GM18873 (cell line): ENCODE data around the gene IL12RB1.
A peak's percentile ranks its signal among the peaks of the same experiment; 100 is the strongest.

ENCODE experiments used
- ATAC-seq: cut with Tn5 transposase; IDR thresholded peaks from one replicate; pipeline ENCODE4 v1.9.1; 2021; ENCODE audit warnings: mild to moderate bottlenecking, moderate library complexity, moderate number of reproducible peaks; ENCODE audit not compliant: unreplicated experiment, low FRiP score

Gene IL12RB1

DNA sequence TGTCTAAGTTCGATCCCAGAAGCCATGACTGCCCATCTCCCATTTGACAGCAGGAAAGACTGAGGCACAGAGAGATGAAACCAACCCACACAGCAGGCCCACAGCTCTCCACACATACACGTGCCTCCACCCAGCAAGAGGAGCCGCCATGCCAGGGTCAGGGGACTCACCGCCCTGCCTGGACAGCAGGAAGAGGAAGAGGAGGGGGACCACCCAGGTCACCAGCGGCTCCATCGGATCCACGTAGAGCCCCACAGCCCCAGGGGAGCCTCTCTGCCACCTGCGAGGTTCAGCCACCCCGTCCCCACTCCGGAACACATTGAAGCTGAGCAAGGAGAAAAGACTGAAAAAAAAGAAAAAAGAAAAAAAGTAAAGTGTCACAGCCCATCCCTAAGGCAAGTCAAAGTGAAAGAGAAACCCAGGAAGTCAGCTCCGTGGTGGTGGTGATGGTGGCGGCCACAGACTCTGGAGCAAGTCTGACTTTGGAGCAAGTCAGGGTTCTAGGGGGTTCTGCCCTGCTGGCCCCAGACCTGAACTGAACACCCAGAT is at the start of gene IL12RB1:
IL12RB1 (minus strand) TSS at position 345 of the 549 bp plus-strand sequence; CDS start at position 234, 111 bp downstream.
- no peak for ATAC-seq

DNA sequence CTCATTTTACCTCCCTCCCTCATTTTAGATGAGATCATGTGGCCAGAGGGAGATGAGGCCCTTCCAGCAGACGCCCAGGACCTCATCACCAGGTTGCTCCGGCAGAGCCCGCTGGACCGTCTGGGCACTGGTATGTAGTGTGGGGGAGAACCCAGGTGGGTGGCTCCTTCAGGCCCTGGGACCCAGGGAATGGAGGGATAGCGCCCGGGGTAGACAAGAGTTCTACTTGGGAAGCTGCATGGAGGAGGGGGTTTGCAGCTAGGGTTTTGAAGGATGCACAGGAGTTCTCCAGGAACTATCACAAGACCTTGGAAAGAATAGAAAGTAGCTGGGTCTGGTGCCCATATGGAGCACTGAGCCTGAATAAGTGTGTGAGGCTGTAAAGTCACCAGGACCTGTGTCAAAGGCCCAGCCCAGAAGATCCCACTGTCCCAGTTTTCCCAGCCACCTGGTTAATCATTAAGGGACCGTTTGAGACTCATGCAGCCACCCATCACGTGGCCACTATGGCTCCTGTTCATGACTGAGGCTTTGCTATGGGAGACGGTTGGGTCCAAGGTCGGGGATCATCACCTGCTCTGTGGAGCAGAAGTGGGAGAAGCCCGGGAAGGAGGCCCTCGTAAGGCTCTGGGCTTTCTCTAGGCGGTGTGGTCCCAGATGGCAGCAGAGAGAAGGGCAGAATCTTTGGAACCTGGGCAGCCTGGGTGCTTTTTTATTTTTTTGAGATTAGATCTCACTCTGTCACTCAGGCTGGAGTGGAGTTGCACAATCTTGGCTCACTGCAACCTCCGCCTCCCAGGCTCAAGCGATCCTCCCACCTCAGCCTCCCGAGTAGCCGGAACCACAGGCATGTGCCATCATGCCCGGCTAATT is 49.2 kb upstream of the IL12RB1 start:
- ATAC-seq = no peak

DNA sequence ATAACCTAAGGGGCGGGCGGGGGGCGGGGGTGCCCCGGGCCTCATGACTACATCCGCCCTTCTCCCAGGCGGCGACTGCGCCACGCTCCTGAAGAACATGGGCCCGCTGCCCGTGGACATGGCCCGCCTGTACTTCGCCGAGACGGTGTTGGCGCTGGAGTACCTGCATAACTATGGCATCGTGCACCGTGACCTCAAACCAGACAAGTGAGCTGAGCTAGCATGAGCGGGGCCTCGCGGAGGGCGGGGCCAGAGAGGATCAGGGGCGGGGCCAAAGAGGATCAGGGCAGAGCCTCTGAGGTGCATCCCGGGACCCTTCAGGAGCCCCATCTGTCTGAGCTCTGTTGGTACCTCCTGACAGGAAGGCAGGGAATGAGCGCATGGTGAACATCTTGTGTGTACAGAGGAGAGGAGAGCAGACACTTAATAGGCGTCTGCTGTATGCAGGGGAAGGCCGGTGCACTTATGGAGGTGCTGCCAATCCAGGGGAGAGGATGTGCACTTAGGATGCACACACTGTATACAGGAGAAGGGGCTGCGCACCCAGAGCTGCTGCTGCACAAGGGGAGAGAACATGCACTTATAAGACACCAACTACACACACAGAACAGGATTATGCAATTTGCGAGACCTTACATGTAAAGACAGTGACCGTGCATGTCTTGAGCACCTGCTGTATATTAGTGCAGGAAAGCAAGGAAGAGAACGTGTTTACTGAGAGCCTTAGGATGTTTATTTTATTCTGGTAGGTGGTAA is 45.3 kb upstream of the IL12RB1 start:
- no peak for ATAC-seq

DNA sequence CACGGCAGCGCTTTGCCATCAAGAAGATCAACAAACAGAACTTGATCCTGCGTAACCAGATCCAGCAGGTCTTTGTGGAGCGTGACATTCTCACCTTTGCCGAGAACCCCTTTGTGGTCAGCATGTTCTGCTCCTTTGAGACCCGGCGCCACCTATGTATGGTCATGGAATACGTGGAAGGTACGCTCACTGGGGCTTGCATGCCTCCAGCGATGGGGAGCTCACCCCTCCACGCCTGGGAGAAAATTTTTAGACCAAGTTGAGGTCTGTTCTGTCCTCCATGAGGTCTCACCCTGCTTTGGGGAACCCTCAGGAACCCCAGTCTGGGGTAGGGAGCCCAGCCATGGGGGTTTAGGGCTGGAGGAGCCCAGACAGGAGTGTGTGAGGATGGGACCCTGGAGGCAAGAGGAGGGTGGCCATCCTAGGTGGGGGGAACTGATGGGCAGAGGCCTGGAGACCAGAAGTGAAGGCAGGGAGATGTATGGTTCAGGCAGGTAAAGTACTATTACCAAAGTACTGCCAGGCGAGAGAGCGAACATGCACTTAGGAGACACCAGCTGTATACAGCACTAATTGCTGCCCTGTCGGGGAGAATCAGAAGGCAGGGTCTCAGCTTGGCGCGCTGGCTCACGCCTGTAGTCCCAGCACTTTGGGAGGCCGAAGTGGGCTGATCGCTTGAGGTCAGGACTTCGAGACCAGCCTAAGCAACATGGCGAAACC is 43.9 kb upstream of the IL12RB1 start:
- no peak for ATAC-seq

DNA sequence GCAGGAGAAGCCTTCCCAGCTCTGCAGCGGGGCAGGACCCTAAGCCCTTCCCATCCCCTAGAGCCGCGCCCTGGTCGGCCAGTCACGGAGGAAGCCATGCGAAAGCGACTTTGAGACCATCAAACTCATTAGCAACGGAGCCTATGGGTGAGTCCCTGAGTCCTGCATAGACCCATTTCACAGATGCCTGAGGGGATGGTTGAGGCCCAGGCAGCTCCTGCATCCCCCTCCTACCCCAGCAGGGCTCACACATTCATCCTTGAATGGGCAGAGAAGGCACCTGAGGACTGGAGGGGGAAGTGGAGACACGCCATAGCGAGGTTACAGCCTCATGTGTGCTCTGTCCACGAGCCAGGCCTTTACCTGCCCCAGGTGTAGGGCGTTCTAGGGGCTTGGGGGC is 42.1 kb upstream of the IL12RB1 start:
- ATAC-seq = no peak

GRCh38 chr19:18128044-18128443 is 41.3 kb upstream of the IL12RB1 start:
- no peak for ATAC-seq

GRCh38 chr19:18126097-18126496 is 39.4 kb upstream of the IL12RB1 start:
- ATAC-seq = no peak

- no peak for ATAC-seq
Measured at GRCh38 chr19:18123819-18124218, 37.1 kb upstream of the IL12RB1 start.

DNA sequence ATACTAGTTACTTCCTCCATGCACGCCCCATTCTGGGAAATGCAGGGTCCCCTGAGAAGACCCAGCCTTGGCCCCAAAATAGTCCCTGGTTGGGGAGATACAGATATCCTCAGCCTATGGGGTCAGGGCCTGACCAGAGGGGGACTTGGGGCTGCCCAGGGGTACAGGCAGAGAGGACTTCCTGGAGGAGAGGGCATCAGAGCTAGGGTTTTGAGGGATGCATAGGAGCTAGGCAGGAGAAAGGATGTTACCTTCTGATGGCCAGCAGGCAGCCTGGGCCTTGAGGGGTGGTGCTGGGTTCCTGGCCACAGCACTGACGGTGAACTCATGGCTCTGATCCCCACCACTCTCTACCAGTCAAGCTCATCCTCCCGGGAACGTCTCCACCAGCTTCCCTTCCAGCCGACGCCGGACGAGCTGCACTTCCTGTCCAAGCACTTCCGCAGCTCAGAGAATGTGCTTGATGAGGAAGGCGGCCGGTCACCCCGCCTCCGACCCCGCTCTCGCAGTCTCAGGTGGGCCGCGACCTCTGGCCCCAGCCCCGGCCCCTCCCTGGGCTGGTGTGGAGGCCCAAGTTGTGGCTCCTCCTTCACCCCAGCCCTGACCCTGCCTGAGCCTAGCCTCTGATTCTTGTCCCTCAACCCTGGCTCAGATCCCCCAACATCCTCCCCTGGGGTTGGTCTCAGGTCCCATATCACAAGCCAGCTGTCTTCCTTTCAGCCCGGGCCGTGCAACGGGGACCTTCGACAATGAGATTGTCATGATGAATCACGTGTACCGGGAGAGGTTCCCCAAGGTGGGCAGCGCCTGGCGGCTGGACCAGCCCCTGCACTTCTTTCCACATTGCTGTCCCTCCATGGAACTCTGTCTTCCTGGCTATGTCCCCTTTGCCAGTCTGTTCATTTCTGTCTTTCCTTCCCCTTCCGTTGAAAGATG is 36.4 kb upstream of the IL12RB1 start:
- ATAC-seq = no peak

GRCh38 chr19:18122424-18122823 is 35.7 kb upstream of the IL12RB1 start:
- ATAC-seq = no peak

DNA sequence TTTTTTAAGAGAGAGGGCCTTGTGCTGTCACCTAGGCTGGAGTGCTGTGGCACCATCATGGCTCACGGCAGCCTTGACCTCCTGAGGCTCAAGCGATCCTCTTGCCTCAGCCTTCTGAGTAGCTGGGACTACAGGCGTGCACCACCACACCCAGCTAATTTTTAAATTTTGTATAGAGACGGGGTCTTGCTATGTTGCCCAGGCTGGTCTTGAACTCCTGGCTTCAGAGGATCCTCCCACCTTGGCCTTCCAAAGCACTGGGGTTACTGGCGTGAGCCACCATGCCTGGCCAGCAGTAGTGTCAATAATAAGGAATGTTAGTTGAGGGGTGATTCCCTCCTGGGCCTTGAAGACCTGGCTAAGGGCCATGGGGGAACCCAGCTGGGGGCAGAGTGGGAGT is 34.4 kb upstream of the IL12RB1 start:
- no peak for ATAC-seq

GRCh38 chr19:18120127-18120526 is 33.4 kb upstream of the IL12RB1 start:
- no peak for ATAC-seq

DNA sequence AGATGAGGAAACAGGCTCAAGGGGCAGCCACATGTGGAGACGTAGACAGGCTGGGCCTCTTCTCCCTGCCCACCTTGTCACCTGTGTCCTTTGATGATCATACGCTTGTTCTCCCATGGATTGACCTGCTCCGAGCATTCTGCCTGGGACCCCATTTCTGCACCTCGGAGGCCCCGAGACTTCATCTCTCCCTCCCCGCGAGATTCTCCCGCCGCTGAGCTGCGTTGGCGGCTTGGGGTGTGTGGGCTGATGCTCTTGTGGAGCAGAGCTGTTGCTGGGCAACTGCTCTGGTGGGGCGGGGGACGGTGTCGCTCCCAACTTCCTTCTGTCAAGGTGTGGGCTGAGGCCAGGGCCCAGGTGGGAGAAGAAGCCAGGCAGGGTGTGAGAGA is 33.0 kb upstream of the IL12RB1 start:
- no peak for ATAC-seq

DNA sequence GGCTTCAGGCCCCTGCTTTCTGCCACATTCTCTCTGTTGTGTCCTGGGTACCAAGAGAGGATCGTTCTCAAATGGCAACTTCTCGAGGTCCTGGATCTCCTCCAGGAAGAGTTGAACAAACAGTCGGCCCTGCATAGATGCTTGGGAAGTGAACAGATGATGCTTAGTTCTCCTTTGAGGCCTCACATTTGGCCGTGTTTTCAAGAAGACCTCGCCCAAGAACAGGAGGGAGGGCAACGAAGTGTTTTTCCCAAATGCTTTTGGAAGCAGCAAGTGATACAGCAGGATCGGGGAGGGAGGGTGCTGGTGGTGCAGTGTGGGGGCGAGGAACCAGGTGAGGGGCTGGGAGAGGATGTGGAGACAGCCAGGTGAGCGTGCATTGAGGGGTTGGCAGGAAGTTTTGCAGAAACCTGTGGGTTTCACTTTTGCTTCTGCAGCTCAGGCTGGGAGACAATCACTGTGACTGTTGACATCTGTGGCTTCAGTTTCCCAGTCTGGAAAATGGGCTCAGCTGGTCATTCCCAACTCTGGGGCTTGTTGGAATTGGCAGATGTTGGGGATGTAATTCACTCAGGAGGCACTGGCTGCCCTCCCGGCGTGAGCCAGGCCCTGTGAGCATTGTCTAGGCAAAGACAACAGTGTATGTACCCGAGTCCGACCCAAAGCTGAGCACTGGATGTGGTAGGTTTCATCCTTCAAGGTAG is 32.4 kb upstream of the IL12RB1 start:
- ATAC-seq = no peak

GRCh38 chr19:18118420-18119012 is 31.8 kb upstream of the IL12RB1 start:
- ATAC-seq = no peak

DNA sequence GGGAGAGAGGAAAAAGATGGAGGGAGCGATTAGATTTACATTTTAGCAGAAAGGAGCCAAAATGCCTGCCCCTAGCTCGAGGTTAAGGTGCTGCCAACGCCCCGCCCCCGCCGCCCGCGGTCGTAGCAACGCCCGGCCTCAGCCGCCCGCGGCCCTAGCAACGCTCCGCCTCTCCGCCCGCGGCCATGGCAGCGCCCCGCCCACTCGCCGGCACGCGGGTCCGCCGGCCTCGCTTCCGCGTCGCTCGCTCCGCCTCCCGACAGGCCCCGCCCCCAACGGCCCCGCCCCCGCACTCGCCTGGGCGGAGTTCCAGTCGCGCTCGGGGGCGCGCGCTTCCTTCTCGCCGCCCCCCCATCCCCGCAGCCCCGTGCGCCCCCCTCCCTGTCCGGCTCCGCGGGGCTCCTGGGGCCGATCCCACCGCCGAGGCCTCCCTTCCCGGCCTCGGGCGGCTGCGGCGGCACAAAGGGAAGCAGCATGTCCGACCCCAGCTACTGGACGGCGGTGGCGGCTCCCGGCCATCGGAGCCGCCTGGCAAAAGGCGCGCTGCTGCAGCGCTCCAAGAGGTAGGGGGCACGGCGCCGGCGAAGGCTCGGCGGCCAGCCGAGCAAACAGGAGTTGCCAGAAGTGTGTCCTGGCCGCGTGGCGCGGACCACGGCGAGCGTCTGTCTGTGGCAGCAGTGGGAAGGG is 31.1 kb upstream of the IL12RB1 start:
- peak; percentile 59 for ATAC-seq

DNA sequence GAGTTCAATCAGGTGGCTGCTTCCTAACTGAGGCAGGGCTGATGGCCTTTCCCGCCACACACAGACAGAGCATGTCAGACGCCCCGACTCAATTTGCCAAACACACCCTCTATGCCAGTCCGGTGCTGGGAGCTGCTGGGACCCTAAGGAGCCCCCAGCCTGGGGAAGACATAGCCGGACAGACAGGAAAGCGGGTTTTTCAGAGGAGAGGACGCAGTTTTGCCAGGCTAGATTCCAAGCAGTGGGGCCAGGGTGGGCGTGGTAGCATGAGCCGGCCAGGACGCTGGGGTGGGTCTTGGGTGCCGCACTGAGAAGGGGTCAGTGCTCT is 30.6 kb upstream of the IL12RB1 start:
- ATAC-seq = no peak

- no peak for ATAC-seq
Measured at GRCh38 chr19:18114483-18114882, 27.7 kb upstream of the IL12RB1 start.
